ENCODE measurements around the gene GPC5. TPM values are rescaled to one million over a fixed set of nuclear protein-coding genes. Genes with fewer than 3 reads are reported as not detected.

GPC5 gene
- total RNA-seq, 1 experiment from 2014 or later, result 0.15 TPM

GRCh38 chr13:91698767-91699166, 300.3 kb downstream of the GPC5 start:
- H4K91ac ChIP-seq (ENCODE audit: insufficient read length, low read depth, low read length), result no peak overlapping the region
- no CpG with 5 or more reads among the region's 3 CpGs for WGBS (ENCODE audit: extremely low coverage, insufficient read length, low lambda C conversion rate)
- H3K56ac ChIP-seq (ENCODE audit: insufficient read length, low read depth, low read length), result no peak overlapping the region

More at GRCh38 chr13:91698767-91699166, 300.3 kb downstream of the GPC5 start:
- Histone ChIP-seq H3K79me2 (ENCODE audit: insufficient read depth, low read length) (no peaks in the 10 kb centered on the region), H2BK20ac (ENCODE audit: low read depth, low read length, poor library complexity, severe bottlenecking) (no peak overlapping the region), H4K20me1 (ENCODE audit: control insufficient read depth, insufficient read depth, insufficient read length) (no peaks in the 10 kb centered on the region), H3K4me2 (ENCODE audit: insufficient read depth, insufficient read length, low read length) (no peak overlapping the region), H3K27ac (ENCODE audit: insufficient read length, low read depth, low read length) (no peak overlapping the region), H3K9ac (ENCODE audit: extremely low read depth, insufficient read length, low read length) (no peak overlapping the region), H3T11ph (ENCODE audit: low read length) (no peak overlapping the region), H2BK5ac (ENCODE audit: insufficient read length, low read length) (no peak overlapping the region), H2BK15ac (ENCODE audit: low read depth, low read length) (no peak overlapping the region), H3K79me1 (ENCODE audit: insufficient read depth, low read depth, low read length, poor library complexity, severe bottlenecking) (no peaks in the 10 kb centered on the region), H2AFZ (ENCODE audit: low read length) (no peak overlapping the region), H3K27me3 (ENCODE audit: insufficient read depth, low read length) (no peaks in the 10 kb centered on the region), H3K18ac (ENCODE audit: insufficient read length, low read depth, low read length) (no peak overlapping the region), H3K23me2 (ENCODE audit: insufficient read length, low read depth, low read length, poor library complexity, severe bottlenecking) (no peaks in the 10 kb centered on the region), H2BK12ac (ENCODE audit: insufficient read length, low read depth, low read length) (no peak overlapping the region), H3K4ac (ENCODE audit: low read depth, low read length) (no peak overlapping the region), H2BK120ac (ENCODE audit: low read depth, low read length, poor library complexity, severe bottlenecking) (no peak overlapping the region), H3K14ac (ENCODE audit: insufficient read depth, low read length) (no peak overlapping the region), H3K9me3 (ENCODE audit: control insufficient read depth, low read depth, low read length) (no peaks in the 10 kb centered on the region), H3K23ac (ENCODE audit: insufficient read length, low read depth, low read length) (no peak overlapping the region), H2AK5ac (ENCODE audit: insufficient read length, low read length) (no peak overlapping the region), H4K5ac (ENCODE audit: insufficient read length, low read depth, low read length) (no peak overlapping the region), H3K4me1 (ENCODE audit: insufficient read depth, low read length) (no peaks in the 10 kb centered on the region), H4K8ac (replicated peaks; ENCODE audit: insufficient read length, low read depth, low read length) (no peak overlapping the region)
- Mint-ChIP-seq H3K36me3 (ENCODE audit: insufficient read depth in 1 of 3, low read depth in 3 of 3) (no peaks in the 10 kb centered on the region), H3K9me3 (no peaks in the 10 kb centered on the region; a peak in 1 of 5 replicates), H3K4me3 (no peak overlapping the region), H3K4me1 (no peaks in the 10 kb centered on the region), H3K27me3 (ENCODE audit: low read depth) (no peaks in the 10 kb centered on the region), H3K27ac (no peak overlapping the region)
- no peak for TF ChIP-seq CTCF (conservative IDR thresholded peaks at IDR 0.05)
- DNase-seq, result no peak

All from H9 (cell line).